SK-N-SH treated with all-trans-retinoic acid at 6 μM for 48 hours (cell line): ENCODE measurements around the gene PRLH.

ENCODE experiments used
- ZFP30 ChIP-seq: fragments of 450-650 bp; formaldehyde crosslinking; IDR thresholded peaks from 2 replicates; pipeline ENCODE4 v1.5.0; 2022; ENCODE audit warnings: mild to moderate bottlenecking, moderate library complexity
- ZNF70 ChIP-seq: fragments of 450-650 bp; formaldehyde crosslinking; IDR thresholded peaks from 2 replicates; pipeline ENCODE4 v1.5.0; 2020; ENCODE audit warnings: mild to moderate bottlenecking, moderate library complexity

DNA sequence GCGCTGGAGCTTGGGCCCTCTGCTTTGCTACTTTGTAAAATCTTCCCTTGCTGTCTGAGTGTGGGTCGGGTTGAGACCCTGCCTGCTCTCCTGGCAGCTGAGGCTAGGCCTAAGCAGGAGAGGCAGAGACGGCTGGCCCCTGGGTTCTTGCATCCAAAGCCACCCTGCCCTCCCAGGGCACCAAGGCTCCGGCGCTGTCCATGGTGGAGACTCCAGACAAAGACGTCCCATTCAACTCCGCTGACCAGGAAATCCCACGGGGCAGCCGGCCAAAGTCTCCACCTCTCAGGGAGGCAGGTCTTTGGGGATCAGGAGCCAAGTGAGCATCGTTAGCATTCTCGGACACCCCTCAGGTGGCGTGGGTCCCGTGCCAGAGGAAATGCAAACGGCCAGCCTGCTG is 2.6 kb upstream of the PRLH start:
- TF ChIP-seq ZFP30 (CRISPR knock-in tag) (no peak), ZNF70 (CRISPR knock-in tag) (no peak)
